ENCODE results near the gene TNKS1BP1. TPM values are rescaled to one million over a fixed set of nuclear protein-coding genes. Genes with fewer than 3 reads are reported as not detected.

TNKS1BP1 gene
- total RNA-seq, 1 experiment from 2014 or later: 127 TPM

DNA sequence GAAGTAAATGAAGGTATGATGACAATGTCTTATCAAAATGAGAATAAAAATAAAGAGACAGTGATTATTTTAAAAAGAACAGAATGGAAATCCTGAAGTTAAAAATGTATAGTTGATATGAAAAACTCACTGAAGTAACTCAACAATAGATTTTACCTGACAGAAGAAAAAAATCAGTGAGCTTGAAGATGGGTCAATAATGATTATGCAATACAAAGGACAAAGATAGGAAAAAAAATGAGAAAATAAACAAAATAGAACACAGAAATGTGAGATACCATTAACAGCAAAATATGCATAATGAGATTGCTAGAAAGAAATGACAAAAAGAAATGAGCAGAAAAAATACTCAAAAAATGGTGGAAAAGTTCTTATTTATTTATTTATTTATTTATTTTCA lies 68.6 kb downstream of the TNKS1BP1 start (continued):
- TF ChIP-seq, protein P1, sequence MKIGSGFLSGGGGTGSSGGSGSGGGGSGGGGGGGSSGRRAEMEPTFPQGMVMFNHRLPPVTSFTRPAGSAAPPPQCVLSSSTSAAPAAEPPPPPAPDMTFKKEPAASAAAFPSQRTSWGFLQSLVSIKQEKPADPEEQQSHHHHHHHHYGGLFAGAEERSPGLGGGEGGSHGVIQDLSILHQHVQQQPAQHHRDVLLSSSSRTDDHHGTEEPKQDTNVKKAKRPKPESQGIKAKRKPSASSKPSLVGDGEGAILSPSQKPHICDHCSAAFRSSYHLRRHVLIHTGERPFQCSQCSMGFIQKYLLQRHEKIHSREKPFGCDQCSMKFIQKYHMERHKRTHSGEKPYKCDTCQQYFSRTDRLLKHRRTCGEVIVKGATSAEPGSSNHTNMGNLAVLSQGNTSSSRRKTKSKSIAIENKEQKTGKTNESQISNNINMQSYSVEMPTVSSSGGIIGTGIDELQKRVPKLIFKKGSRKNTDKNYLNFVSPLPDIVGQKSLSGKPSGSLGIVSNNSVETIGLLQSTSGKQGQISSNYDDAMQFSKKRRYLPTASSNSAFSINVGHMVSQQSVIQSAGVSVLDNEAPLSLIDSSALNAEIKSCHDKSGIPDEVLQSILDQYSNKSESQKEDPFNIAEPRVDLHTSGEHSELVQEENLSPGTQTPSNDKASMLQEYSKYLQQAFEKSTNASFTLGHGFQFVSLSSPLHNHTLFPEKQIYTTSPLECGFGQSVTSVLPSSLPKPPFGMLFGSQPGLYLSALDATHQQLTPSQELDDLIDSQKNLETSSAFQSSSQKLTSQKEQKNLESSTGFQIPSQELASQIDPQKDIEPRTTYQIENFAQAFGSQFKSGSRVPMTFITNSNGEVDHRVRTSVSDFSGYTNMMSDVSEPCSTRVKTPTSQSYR (CRISPR knock-in tag; IDR thresholded peaks at IDR 0.05): no peak
- TF ChIP-seq CTCF (IDR thresholded peaks at IDR 0.05) (no peak), RORB (CRISPR knock-in tag; IDR thresholded peaks at IDR 0.05) (no peak), CBFB (CRISPR knock-in tag; IDR thresholded peaks at IDR 0.05; ENCODE audit: low read depth) (no peak), FOXK1 (CRISPR knock-in tag; IDR thresholded peaks at IDR 0.05) (no peak), TCF7 (CRISPR knock-in tag; IDR thresholded peaks at IDR 0.05; ENCODE audit: low read depth) (no peak)
- TF ChIP-seq, protein P2, sequence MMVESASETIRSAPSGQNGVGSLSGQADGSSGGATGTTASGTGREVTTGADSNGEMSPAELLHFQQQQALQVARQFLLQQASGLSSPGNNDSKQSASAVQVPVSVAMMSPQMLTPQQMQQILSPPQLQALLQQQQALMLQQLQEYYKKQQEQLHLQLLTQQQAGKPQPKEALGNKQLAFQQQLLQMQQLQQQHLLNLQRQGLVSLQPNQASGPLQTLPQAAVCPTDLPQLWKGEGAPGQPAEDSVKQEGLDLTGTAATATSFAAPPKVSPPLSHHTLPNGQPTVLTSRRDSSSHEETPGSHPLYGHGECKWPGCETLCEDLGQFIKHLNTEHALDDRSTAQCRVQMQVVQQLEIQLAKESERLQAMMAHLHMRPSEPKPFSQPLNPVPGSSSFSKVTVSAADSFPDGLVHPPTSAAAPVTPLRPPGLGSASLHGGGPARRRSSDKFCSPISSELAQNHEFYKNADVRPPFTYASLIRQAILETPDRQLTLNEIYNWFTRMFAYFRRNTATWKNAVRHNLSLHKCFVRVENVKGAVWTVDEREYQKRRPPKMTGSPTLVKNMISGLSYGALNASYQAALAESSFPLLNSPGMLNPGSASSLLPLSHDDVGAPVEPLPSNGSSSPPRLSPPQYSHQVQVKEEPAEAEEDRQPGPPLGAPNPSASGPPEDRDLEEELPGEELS (CRISPR knock-in tag; IDR thresholded peaks at IDR 0.05): no peak
- TF ChIP-seq, protein P3, sequence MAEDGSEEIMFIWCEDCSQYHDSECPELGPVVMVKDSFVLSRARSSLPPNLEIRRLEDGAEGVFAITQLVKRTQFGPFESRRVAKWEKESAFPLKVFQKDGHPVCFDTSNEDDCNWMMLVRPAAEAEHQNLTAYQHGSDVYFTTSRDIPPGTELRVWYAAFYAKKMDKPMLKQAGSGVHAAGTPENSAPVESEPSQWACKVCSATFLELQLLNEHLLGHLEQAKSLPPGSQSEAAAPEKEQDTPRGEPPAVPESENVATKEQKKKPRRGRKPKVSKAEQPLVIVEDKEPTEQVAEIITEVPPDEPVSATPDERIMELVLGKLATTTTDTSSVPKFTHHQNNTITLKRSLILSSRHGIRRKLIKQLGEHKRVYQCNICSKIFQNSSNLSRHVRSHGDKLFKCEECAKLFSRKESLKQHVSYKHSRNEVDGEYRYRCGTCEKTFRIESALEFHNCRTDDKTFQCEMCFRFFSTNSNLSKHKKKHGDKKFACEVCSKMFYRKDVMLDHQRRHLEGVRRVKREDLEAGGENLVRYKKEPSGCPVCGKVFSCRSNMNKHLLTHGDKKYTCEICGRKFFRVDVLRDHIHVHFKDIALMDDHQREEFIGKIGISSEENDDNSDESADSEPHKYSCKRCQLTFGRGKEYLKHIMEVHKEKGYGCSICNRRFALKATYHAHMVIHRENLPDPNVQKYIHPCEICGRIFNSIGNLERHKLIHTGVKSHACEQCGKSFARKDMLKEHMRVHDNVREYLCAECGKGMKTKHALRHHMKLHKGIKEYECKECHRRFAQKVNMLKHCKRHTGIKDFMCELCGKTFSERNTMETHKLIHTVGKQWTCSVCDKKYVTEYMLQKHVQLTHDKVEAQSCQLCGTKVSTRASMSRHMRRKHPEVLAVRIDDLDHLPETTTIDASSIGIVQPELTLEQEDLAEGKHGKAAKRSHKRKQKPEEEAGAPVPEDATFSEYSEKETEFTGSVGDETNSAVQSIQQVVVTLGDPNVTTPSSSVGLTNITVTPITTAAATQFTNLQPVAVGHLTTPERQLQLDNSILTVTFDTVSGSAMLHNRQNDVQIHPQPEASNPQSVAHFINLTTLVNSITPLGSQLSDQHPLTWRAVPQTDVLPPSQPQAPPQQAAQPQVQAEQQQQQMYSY (CRISPR knock-in tag; IDR thresholded peaks at IDR 0.05): no peak

DNA sequence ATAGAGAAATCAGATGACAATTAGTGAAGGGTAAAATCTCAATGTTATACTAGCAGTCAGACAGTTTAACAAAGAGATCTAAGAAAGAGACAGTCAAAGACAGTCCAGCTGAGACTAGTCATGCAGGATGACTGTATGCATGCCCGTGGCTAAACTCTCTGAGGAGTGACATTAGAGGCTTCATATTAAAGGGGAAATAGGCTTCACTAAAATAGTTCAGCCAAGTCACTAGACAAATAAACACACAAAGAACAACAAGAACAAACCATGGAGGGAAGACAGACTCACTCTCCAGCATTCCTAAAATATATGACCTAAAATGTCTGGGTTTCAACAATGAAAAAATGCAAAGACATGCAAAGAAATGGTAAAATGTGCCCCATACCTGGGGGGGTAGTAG lies 69.1 kb downstream of the TNKS1BP1 start:
- Mint-ChIP-seq H3K27me3 (ENCODE audit: low read depth) (no peaks in the 10 kb centered on the region), H3K27ac (no peak overlapping the region), H3K36me3 (no peaks in the 10 kb centered on the region; the same call in none of the 2 replicates), H3K4me1 (peaks cover 5% of the 10 kb centered on the region; the same call in 1 of the 2 replicates), H3K9me3 (peaks cover 21% of the 10 kb centered on the region), H3K4me3 (no peak overlapping the region)
- POLR2A ChIA-PET: no interaction called here
- DNase-seq (ENCODE audit: low spot score): no peak
- no peak for ATAC-seq
- CTCF ChIA-PET: no interaction called here
- TF ChIP-seq, protein P4, sequence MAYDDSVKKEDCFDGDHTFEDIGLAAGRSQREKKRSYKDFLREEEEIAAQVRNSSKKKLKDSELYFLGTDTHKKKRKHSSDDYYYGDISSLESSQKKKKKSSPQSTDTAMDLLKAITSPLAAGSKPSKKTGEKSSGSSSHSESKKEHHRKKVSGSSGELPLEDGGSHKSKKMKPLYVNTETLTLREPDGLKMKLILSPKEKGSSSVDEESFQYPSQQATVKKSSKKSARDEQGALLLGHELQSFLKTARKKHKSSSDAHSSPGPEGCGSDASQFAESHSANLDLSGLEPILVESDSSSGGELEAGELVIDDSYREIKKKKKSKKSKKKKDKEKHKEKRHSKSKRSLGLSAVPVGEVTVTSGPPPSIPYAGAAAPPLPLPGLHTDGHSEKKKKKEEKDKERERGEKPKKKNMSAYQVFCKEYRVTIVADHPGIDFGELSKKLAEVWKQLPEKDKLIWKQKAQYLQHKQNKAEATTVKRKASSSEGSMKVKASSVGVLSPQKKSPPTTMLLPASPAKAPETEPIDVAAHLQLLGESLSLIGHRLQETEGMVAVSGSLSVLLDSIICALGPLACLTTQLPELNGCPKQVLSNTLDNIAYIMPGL (CRISPR knock-in tag; IDR thresholded peaks at IDR 0.05): no peak
- TF ChIP-seq, protein P5, sequence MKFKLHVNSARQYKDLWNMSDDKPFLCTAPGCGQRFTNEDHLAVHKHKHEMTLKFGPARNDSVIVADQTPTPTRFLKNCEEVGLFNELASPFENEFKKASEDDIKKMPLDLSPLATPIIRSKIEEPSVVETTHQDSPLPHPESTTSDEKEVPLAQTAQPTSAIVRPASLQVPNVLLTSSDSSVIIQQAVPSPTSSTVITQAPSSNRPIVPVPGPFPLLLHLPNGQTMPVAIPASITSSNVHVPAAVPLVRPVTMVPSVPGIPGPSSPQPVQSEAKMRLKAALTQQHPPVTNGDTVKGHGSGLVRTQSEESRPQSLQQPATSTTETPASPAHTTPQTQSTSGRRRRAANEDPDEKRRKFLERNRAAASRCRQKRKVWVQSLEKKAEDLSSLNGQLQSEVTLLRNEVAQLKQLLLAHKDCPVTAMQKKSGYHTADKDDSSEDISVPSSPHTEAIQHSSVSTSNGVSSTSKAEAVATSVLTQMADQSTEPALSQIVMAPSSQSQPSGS (CRISPR knock-in tag; IDR thresholded peaks at IDR 0.05; ENCODE audit: borderline replicate concordance, low read depth): no peak
- TF ChIP-seq, protein P6, sequence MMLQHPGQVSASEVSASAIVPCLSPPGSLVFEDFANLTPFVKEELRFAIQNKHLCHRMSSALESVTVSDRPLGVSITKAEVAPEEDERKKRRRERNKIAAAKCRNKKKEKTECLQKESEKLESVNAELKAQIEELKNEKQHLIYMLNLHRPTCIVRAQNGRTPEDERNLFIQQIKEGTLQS (CRISPR knock-in tag; conservative IDR thresholded peaks at IDR 0.05): no peak
- no peak for TF ChIP-seq CREM (CRISPR knock-in tag; IDR thresholded peaks at IDR 0.05)
- TF ChIP-seq, protein P1 (CRISPR knock-in tag; IDR thresholded peaks at IDR 0.05): no peak
- no peak for TF ChIP-seq NFYB (CRISPR knock-in tag; conservative IDR thresholded peaks at IDR 0.05; ENCODE audit: low read depth)
- TF ChIP-seq GRHL2 (CRISPR knock-in tag; IDR thresholded peaks at IDR 0.05; ENCODE audit: insufficient replicate concordance, severe bottlenecking): no peak
- no peak for TF ChIP-seq KAT7 (CRISPR knock-in tag; IDR thresholded peaks at IDR 0.05; ENCODE audit: borderline replicate concordance)
- TF ChIP-seq, protein P7, sequence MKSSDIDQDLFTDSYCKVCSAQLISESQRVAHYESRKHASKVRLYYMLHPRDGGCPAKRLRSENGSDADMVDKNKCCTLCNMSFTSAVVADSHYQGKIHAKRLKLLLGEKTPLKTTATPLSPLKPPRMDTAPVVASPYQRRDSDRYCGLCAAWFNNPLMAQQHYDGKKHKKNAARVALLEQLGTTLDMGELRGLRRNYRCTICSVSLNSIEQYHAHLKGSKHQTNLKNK (CRISPR knock-in tag; IDR thresholded peaks at IDR 0.05): no peak
- TF ChIP-seq, protein P8, sequence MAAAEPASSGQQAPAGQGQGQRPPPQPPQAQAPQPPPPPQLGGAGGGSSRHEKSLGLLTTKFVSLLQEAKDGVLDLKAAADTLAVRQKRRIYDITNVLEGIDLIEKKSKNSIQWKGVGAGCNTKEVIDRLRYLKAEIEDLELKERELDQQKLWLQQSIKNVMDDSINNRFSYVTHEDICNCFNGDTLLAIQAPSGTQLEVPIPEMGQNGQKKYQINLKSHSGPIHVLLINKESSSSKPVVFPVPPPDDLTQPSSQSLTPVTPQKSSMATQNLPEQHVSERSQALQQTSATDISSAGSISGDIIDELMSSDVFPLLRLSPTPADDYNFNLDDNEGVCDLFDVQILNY (CRISPR knock-in tag; IDR thresholded peaks at IDR 0.05): no peak

Measured in WTC11 (cell line).